Anterior cingulate cortex (tissue), 58 donors: ENCODE results near the gene CLDN6.
A peak's percentile ranks its signal among the peaks of the same experiment; 100 is the strongest.

ENCODE experiments used
- DNase-seq, 58 donors: peaks; one replicate each; lab custom pipeline; 2025; lab: John Stamatoyannopoulos, UW

The CLDN6 gene

GRCh38 chr16:2996298-2996697, 21.7 kb downstream of the CLDN6 start:
- DNase-seq = no peak

GRCh38 chr16:2992383-2993081, 25.5 kb downstream of the CLDN6 start:
- DNase-seq = no peak

- no peak for DNase-seq
Observed at GRCh38 chr16:2991566-2992261, 26.3 kb downstream of the CLDN6 start.

- DNase-seq = no peak
Observed at GRCh38 chr16:2990891-2991290, 27.1 kb downstream of the CLDN6 start.

- no peak for DNase-seq
Observed at GRCh38 chr16:2988590-2989099, 29.3 kb downstream of the CLDN6 start.

- DNase-seq = no peak
Observed at GRCh38 chr16:2987833-2988232, 30.1 kb downstream of the CLDN6 start.

- DNase-seq = no peak
Observed at GRCh38 chr16:2987286-2987685, 30.7 kb downstream of the CLDN6 start.

GRCh38 chr16:2986623-2987188, 31.3 kb downstream of the CLDN6 start:
- DNase-seq = no peak

GRCh38 chr16:2985893-2986355, 32.1 kb downstream of the CLDN6 start:
- peak in 5 of 58 donors; percentile 12 to 37 (median 15) for DNase-seq

- no peak for DNase-seq
Observed at GRCh38 chr16:2985462-2985861, 32.5 kb downstream of the CLDN6 start.

- peak in 54 of 58 donors; percentile 28 to 87 (median 63) for DNase-seq
Observed at GRCh38 chr16:2983706-2984136, 34.3 kb downstream of the CLDN6 start.

- no peak for DNase-seq
Observed at GRCh38 chr16:2982402-2982801, 35.6 kb downstream of the CLDN6 start.

GRCh38 chr16:2981899-2982250, 36.1 kb downstream of the CLDN6 start:
- no peak for DNase-seq

GRCh38 chr16:2981177-2981898, 36.6 kb downstream of the CLDN6 start:
- no peak for DNase-seq

- peak; percentile 30 to 89 (median 82) for DNase-seq
Observed at GRCh38 chr16:2980227-2981176, 37.5 kb downstream of the CLDN6 start, which contains the start of gene PKMYT1. PKMYT1 (minus strand) TSS chr16:2980446; CDS start chr16:2979657, 789 bp downstream.

- DNase-seq = no peak
Observed at GRCh38 chr16:2979669-2980226, 38.2 kb downstream of the CLDN6 start.

- peak in 31 of 58 donors; percentile 12 to 76 (median 41) for DNase-seq
Observed at GRCh38 chr16:2977440-2977839, 40.5 kb downstream of the CLDN6 start.

GRCh38 chr16:2976673-2977072, 41.3 kb downstream of the CLDN6 start:
- no peak for DNase-seq

- peak in 12 of 58 donors; percentile 3 to 43 (median 24) for DNase-seq
Observed at GRCh38 chr16:2976201-2976600, 41.8 kb downstream of the CLDN6 start.
